Measurements from ENCODE around the gene RRP12. TPM values are rescaled to one million over a fixed set of nuclear protein-coding genes. Genes with fewer than 3 reads are reported as not detected.

Gene RRP12
- total RNA-seq, 1 experiment from 2014 or later: 86.2 TPM

GRCh38 chr10:97358781-97359180, 42.4 kb downstream of the RRP12 start:
- intact Hi-C loops (cut with micrococcal nuclease; ENCODE audit: unreplicated experiment): no loop called here
- DNase-seq (ENCODE audit: low spot score): no peak
- Histone ChIP-seq H3K27ac (ENCODE audit: low read depth, low read length, poor library complexity, severe bottlenecking) (no peak overlapping the region), H3K36me3 (ENCODE audit: insufficient read depth, low read length, poor library complexity, severe bottlenecking) (peaks cover 14% of the 10 kb centered on the region), H3K4me1 (ENCODE audit: insufficient read depth, low read length, poor library complexity, severe bottlenecking) (no peaks in the 10 kb centered on the region), H3K4me3 (ENCODE audit: low read depth, low read length, poor library complexity, severe bottlenecking) (no peak overlapping the region), H3K9me3 (ENCODE audit: low read depth, low read length, poor library complexity, severe bottlenecking) (no peaks in the 10 kb centered on the region), H3K27me3 (replicated peaks; ENCODE audit: insufficient read depth, low read depth, low read length, poor library complexity) (no peaks in the 10 kb centered on the region)
- POLR2A ChIA-PET (ENCODE audit: low non-redundant PET): no interaction called here
- CTCF ChIA-PET: no interaction called here
- TF ChIP-seq EZH2 (IDR thresholded peaks at IDR 0.05; ENCODE audit: borderline replicate concordance, low read depth, low read length, poor library complexity, severe bottlenecking): no peak
- TF ChIP-seq, protein P1, sequence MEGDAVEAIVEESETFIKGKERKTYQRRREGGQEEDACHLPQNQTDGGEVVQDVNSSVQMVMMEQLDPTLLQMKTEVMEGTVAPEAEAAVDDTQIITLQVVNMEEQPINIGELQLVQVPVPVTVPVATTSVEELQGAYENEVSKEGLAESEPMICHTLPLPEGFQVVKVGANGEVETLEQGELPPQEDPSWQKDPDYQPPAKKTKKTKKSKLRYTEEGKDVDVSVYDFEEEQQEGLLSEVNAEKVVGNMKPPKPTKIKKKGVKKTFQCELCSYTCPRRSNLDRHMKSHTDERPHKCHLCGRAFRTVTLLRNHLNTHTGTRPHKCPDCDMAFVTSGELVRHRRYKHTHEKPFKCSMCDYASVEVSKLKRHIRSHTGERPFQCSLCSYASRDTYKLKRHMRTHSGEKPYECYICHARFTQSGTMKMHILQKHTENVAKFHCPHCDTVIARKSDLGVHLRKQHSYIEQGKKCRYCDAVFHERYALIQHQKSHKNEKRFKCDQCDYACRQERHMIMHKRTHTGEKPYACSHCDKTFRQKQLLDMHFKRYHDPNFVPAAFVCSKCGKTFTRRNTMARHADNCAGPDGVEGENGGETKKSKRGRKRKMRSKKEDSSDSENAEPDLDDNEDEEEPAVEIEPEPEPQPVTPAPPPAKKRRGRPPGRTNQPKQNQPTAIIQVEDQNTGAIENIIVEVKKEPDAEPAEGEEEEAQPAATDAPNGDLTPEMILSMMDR (conservative IDR thresholded peaks at IDR 0.05; ENCODE audit: low read depth, low read length): no peak
- BruUV-seq (replicated peaks): no TSS peak

DNA sequence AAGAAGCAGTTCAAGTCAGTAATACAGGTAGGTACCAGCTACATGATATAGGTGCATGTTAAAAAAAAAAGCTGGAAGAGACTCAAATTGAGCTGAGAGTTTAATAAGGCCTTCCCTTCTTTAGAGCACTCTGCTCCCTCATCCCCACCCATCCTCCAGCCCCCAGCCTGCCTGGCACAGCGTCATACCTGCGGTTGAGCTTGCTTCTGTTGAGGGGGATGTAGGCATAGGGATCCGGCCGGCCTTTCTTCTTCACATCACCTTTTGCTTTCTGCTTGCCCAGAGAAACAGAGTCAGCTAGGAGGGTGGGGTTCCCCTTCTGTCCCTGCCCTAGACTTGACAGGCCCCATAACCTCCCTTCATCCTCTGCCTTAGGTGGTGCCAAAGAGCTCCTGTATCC, 42.8 kb downstream of the RRP12 start:
- DNase-seq (ENCODE audit: low spot score): no peak
- no peak for TF ChIP-seq EZH2 (IDR thresholded peaks at IDR 0.05; ENCODE audit: borderline replicate concordance, low read depth, low read length, poor library complexity, severe bottlenecking)
- TF ChIP-seq, protein P1 (conservative IDR thresholded peaks at IDR 0.05; ENCODE audit: low read depth, low read length): no peak
- Histone ChIP-seq H3K36me3 (ENCODE audit: insufficient read depth, low read length, poor library complexity, severe bottlenecking) (peaks cover 11% of the 10 kb centered on the region), H3K4me3 (ENCODE audit: low read depth, low read length, poor library complexity, severe bottlenecking) (no peak overlapping the region), H3K27ac (ENCODE audit: low read depth, low read length, poor library complexity, severe bottlenecking) (no peak overlapping the region), H3K27me3 (replicated peaks; ENCODE audit: insufficient read depth, low read depth, low read length, poor library complexity) (no peaks in the 10 kb centered on the region), H3K9me3 (ENCODE audit: low read depth, low read length, poor library complexity, severe bottlenecking) (no peaks in the 10 kb centered on the region), H3K4me1 (ENCODE audit: insufficient read depth, low read length, poor library complexity, severe bottlenecking) (no peaks in the 10 kb centered on the region)
- POLR2A ChIA-PET (ENCODE audit: low non-redundant PET): no interaction called here
- BruUV-seq (replicated peaks): no TSS peak
- CTCF ChIA-PET: no interaction called here
- intact Hi-C loops (cut with micrococcal nuclease; ENCODE audit: unreplicated experiment): no loop called here

DNA sequence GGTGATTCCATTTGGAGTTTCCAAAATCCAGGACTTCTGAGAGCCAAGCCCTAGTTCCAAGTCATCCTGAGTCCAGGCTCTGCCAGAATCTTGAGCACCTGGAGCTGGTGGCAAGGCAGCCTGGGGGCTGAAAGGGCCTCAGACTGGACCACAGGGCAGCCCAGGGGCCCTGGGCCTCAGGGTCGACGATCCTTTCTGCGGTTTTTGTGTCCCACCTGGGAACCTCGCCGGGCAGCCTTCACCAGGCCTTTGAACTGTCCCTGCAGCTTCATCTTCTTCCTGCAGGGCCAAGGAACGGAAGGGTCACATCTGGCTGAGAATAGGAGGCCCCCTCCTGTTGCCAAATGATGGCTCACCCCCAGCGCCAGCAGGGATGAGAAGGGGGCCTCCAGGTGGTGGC, 44.2 kb downstream of the RRP12 start:
- H3K27ac ChIP-seq (ENCODE audit: low read depth, low read length, poor library complexity, severe bottlenecking): no peak overlapping the region
- ChIA-PET CTCF (no interaction called here), POLR2A (ENCODE audit: low non-redundant PET) (no interaction called here)
- H3K36me3 ChIP-seq (ENCODE audit: insufficient read depth, low read length, poor library complexity, severe bottlenecking): peaks cover 9% of the 10 kb centered on the region
- H3K27me3 ChIP-seq (replicated peaks; ENCODE audit: insufficient read depth, low read depth, low read length, poor library complexity): no peaks in the 10 kb centered on the region
- intact Hi-C loops (cut with micrococcal nuclease; ENCODE audit: unreplicated experiment): no loop called here
- TF ChIP-seq EZH2 (IDR thresholded peaks at IDR 0.05; ENCODE audit: borderline replicate concordance, low read depth, low read length, poor library complexity, severe bottlenecking): no peak
- TF ChIP-seq, protein P1 (conservative IDR thresholded peaks at IDR 0.05; ENCODE audit: low read depth, low read length): no peak
- no peaks in the 10 kb centered on the region for H3K9me3 ChIP-seq (ENCODE audit: low read depth, low read length, poor library complexity, severe bottlenecking)
- no TSS peak for BruUV-seq (replicated peaks)
- DNase-seq (ENCODE audit: low spot score): no peak
- H3K4me3 ChIP-seq (ENCODE audit: low read depth, low read length, poor library complexity, severe bottlenecking): no peak overlapping the region
- no peaks in the 10 kb centered on the region for H3K4me1 ChIP-seq (ENCODE audit: insufficient read depth, low read length, poor library complexity, severe bottlenecking)
